Right ventricle myocardium superior (tissue), 1 donor: ENCODE results near the gene MAPK8IP1. TPM values are rescaled to one million over a fixed set of nuclear protein-coding genes. Genes with fewer than 3 reads are reported as not detected.

Experiments used
- total RNA-seq: library from RNA; stranded (reverse); fragmentation: NEBNext Ultra II Directional; extraction: Animal tissue kit (Norgen Biotek cat#: 25700); gene quantifications from one replicate; pipeline ENCODE4 v1.2.1, GENCODE V29; 2021
- donor health status: DM: no; HTN: yes; CAD: no; lungs with severe emphysema.

The MAPK8IP1 gene
- total RNA-seq, 1 donor from 2014 or later = 4.5 TPM

Other genes with a start within 250 kb of the MAPK8IP1 start
- gene CHST1, start 220.0 kb upstream of the MAPK8IP1 start, total RNA-seq = 3.1 TPM
- 5.8 TPM for gene SLC35C1, start 80.5 kb upstream of the MAPK8IP1 start, total RNA-seq
- gene CRY2, start 38.2 kb upstream of the MAPK8IP1 start, total RNA-seq = 68.3 TPM
- gene FREY1, start 21.6 kb downstream of the MAPK8IP1 start, total RNA-seq = not detected
- gene PEX16, start 32.2 kb downstream of the MAPK8IP1 start, total RNA-seq = 8.5 TPM
- not detected for gene LARGE2, start 37.0 kb downstream of the MAPK8IP1 start, total RNA-seq
- 36.6 TPM for gene PHF21A, start 235.8 kb downstream of the MAPK8IP1 start, total RNA-seq